Measurements from ENCODE around the gene ELAVL3.

- no peak for TF ChIP-seq EZH2 (IDR thresholded peaks at IDR 0.05; ENCODE audit: borderline replicate concordance, low read depth, low read length, severe bottlenecking)
- TF ChIP-seq CTCF (IDR thresholded peaks at IDR 0.05; ENCODE audit: borderline replicate concordance, extremely low read depth, low read length, poor library complexity, severe bottlenecking) = no peak
Measured at GRCh38 chr19:11506967-11507366, 26.1 kb upstream of the ELAVL3 start.
